Keratinocyte (primary cell): ENCODE results near the gene SSBP2.
"Not testable (repeated sequence)": the region's sequence is repeated elsewhere in the genome, so short reads cannot be mapped to it uniquely, and the experiment has no call there.

ENCODE experiments used
- CTCF ChIP-seq, 3 experiments: IDR thresholded peaks in 1 of 3; conservative IDR thresholded peaks in 1 of 3; optimal IDR thresholded peaks in 1 of 3; 2 replicates in 2 of 3; 3 replicates in 1 of 3; pipeline versions ENCODE3 to v1.5.1; 2011; ENCODE audit warnings: low read length in 3 of 3, mild to moderate bottlenecking in 3 of 3, moderate library complexity in 2 of 3, control low read depth in 1 of 3, inconsistent platforms in 1 of 3; ENCODE audit not compliant: insufficient read depth in 2 of 3; ENCODE audit errors: extremely low read depth in 1 of 3
- EZH2 ChIP-seq: IDR thresholded peaks from one replicate; pipeline ENCODE4 v1.6.1; 2012; ENCODE audit warnings: inconsistent platforms, mild to moderate bottlenecking, low read length, moderate library complexity

GRCh38 chr5:81473395-81473794, 277.5 kb downstream of the SSBP2 start:
- TF ChIP-seq EZH2; CTCF (optimal IDR thresholded peaks at IDR 0.05 in 1 of 3, IDR thresholded peaks at IDR 0.05 in 1 of 3, conservative IDR thresholded peaks at IDR 0.05 in 1 of 3; ENCODE audit: extremely low read depth in 1 of 3, insufficient read depth in 2 of 3, low read length in 3 of 3): not testable (repeated sequence)
